Measurements from ENCODE around the gene CRABP2.

Gene CRABP2

GRCh38 chr1:156655904-156656516, 49.4 kb downstream of the CRABP2 start:
- no peak for DNase-seq (ENCODE audit: low read depth)
- no peak overlapping the region for H3K4me3 ChIP-seq (ENCODE audit: control insufficient read depth, low read depth, low read length)
- TF ChIP-seq CTCF (conservative IDR thresholded peaks at IDR 0.05; ENCODE audit: control insufficient read depth, insufficient read depth, low read depth, low read length), result no peak

- no peak overlapping the region for H3K4me3 ChIP-seq (ENCODE audit: control insufficient read depth, low read depth, low read length)
- no peak for DNase-seq (ENCODE audit: low read depth)
- no peak for TF ChIP-seq CTCF (conservative IDR thresholded peaks at IDR 0.05; ENCODE audit: control insufficient read depth, insufficient read depth, low read depth, low read length)
These were observed 50.1 kb downstream of the CRABP2 start for GRCh38 chr1:156655151-156655903.

GRCh38 chr1:156654700-156655099, 50.7 kb downstream of the CRABP2 start:
- TF ChIP-seq CTCF (conservative IDR thresholded peaks at IDR 0.05; ENCODE audit: control insufficient read depth, insufficient read depth, low read depth, low read length), result no peak
- H3K4me3 ChIP-seq (ENCODE audit: control insufficient read depth, low read depth, low read length), result no peak overlapping the region
- DNase-seq (ENCODE audit: low read depth), result peak; percentile 23

- no peak for TF ChIP-seq CTCF (conservative IDR thresholded peaks at IDR 0.05; ENCODE audit: control insufficient read depth, insufficient read depth, low read depth, low read length)
- H3K4me3 ChIP-seq (ENCODE audit: control insufficient read depth, low read depth, low read length), result no peak overlapping the region
- no peak for DNase-seq (ENCODE audit: low read depth)
These were observed 52.4 kb downstream of the CRABP2 start for GRCh38 chr1:156652992-156653355.

- DNase-seq (ENCODE audit: low read depth), result peak; percentile 41
- no peak overlapping the region for H3K4me3 ChIP-seq (ENCODE audit: control insufficient read depth, low read depth, low read length)
- TF ChIP-seq CTCF (conservative IDR thresholded peaks at IDR 0.05; ENCODE audit: control insufficient read depth, insufficient read depth, low read depth, low read length), result no peak
These were observed 53.0 kb downstream of the CRABP2 start for GRCh38 chr1:156652131-156652991.

Measured in fibroblast of mammary gland (primary cell).